HL-60/S4 treated with phorbol 12-myristate 13-acetate at 8.2 ng/mL for 4 days and 3 days (cell line): ENCODE data around the gene TMEM176A.

ENCODE experiments used
- in situ Hi-C: fragments of 300-500 bp; cut with MboI; formaldehyde crosslinking; loops from 2 replicates; pipeline ENCODE4 v1.15.0; 2022; ENCODE audit warnings: low sequenced_read_pairs

TMEM176A gene

GRCh38 chr7:150787321-150788281, 13.0 kb upstream of the TMEM176A start:
- in situ Hi-C loops = loop anchor here (10.0 to 25.0 kb wide), 2 partner anchors 57 to 325 kb away; no protein-coding TSS in a partner anchor

- in situ Hi-C loops = loop anchor here (10.0 to 25.0 kb wide), 2 partner anchors 56 to 324 kb away; no protein-coding TSS in a partner anchor
Measured at GRCh38 chr7:150788474-150789269, 11.9 kb upstream of the TMEM176A start.

GRCh38 chr7:150790416-150791075, 10.0 kb upstream of the TMEM176A start:
- in situ Hi-C loops = loop anchor here (25.0 kb wide), 1 partner anchor 322 kb away; no protein-coding TSS in a partner anchor

DNA sequence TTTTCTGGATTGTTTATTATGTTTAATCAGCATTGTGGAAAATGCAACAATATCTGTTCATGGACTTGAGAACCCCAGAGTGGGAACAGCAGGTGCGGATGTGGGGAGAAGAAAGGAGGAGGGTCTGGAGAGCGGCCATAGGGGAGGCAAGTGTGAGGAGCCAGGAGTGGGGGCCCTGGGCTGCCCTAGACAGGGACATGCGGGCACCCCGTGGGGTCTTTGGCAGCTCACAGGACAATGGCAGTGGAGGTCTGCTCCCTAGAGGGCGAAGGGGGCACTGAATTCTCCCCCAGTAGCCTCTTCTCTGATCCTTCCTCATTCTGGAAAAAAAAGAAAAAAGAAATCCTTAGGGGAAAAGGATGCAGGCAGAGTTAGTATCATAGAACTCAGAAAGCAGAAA, 9.3 kb upstream of the TMEM176A start:
- in situ Hi-C loops = loop anchor here (25.0 kb wide), 1 partner anchor 321 kb away; no protein-coding TSS in a partner anchor

DNA sequence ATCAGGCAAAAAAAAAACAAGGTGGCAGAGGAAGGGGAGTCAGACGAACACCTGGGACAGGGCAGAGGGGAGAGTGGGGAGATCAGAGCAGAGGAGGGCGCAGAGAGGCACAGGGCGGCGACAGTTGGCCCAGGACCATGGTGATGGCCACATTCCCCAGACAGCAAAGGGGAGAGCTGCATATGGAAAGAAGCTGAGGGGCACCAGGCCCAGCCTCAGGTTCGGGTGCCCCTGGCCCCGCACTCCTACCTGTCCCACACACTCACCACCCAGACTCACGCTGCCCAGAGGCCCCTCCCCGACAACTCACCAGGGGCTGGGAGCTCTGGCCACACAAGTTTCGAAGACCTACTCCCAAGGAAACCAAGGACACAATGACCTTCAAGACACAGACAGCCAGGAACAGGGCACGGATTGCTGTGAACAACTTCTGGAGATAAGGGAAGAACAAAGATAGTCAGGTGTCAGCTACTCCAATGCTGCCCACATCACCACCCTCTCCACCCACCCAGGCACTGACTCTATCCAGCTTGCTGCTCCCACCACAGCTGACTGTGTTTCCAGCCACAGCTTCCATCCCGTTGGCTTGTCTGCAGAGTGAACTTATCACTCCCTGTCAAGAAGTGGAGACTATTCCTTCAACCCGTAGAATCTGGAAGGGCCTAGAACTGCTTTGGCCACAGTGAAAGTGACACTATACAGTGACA, 8.7 kb upstream of the TMEM176A start:
- in situ Hi-C loops = loop anchor here (25.0 kb wide), 1 partner anchor 320 kb away; no protein-coding TSS in a partner anchor

DNA sequence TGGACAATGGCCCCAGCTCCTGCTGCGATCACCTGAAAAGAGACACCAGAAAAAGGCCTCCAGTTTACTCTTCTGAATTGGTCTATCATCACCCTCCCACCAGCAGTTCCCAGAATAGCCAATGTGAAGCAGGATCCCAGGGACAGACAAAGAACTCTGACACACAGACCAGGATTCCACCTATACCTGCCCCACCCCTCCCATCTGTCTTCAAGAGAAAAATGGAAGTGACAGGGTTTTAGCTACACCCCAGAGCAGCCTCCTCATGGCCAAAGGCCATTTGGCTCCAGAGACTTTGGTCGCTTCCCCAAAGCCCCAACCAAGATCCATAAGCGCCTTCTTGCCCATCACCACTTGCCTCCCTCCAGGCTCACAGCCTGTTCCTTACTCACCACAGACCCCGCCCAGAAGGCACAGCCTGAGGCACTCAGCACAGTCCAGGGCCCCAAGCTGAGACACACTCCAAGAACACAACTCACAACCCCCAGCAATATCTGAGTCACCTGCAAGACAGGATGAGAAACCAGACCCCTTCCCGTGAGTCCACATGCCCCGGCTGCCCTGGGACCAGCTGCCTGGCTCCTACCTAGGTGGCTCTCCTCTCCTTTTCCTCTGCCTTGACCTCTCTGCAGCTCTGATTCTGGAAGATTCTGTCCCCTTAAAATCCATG, 6.9 kb upstream of the TMEM176A start:
- in situ Hi-C loops = loop anchor here (25.0 kb wide), 1 partner anchor 319 kb away; no protein-coding TSS in a partner anchor

DNA sequence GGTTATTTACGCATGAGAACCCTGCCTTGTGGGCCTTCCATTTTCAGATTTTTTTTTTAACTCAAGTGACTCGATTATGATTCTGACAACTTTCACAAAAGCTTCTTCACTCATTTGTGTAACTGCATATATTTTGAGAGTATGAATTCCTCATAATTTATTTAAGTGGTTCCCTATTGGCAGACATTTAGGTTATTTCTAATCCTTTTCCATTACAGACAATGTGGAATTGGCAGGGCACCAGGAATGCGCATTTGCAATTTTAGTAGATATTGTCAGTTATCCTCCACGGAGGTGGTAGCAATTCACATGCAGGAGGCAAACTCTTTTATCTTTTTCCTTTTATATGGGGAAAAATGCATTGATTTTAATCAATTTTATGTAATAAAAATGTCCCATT, 2.9 kb upstream of the TMEM176A start:
- in situ Hi-C loops = loop anchor here (25.0 kb wide), 1 partner anchor 315 kb away; no protein-coding TSS in a partner anchor

GRCh38 chr7:150799156-150799555, 1.4 kb upstream of the TMEM176A start:
- in situ Hi-C loops = loop anchor here (25.0 kb wide), 1 partner anchor 313 kb away; no protein-coding TSS in a partner anchor

- in situ Hi-C loops = loop anchor here (25.0 kb wide), 1 partner anchor 312 kb away; no protein-coding TSS in a partner anchor
Measured at GRCh38 chr7:150799741-150800580, 608 bp upstream of the TMEM176A start, which contains the start of gene TMEM176B. TMEM176B (minus strand) TSS chr7:150800364; CDS start chr7:150796569, 3,795 bp downstream.

DNA sequence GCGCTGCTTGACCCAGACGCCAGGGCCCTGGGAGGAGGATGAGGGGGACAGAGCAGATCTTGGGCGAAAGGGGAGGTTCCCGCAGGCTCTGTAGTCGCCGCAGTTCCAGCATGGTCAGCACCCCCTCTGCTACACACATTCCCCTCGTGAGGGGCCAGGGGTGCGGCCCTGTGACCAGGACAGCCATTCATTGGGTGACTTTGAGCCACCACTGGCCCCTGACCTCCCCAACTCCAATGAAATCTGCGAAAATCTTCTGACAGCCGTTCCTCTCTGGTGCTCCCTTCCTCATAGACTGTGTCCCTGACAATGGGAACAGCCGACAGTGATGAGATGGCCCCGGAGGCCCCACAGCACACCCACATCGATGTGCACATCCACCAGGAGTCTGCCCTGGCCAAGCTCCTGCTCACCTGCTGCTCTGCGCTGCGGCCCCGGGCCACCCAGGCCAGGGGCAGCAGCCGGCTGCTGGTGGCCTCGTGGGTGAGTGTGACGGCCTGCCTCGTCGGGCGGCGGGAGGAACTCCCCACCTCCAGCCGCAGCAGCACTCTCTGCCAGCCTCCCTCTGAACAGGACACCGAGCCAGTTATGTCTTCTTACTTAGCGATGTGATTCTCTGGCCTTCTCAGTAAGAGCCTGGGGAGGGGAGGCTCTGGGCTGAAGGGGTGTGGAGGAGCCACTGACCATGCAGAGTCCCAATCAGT, 825 bp downstream of the TMEM176A start:
- in situ Hi-C loops = no loop called here

- in situ Hi-C loops = no loop called here
Measured at GRCh38 chr7:150801946-150802771, 1.6 kb downstream of the TMEM176A start.

- in situ Hi-C loops = no loop called here
Measured at GRCh38 chr7:150803161-150803860, 2.7 kb downstream of the TMEM176A start.

DNA sequence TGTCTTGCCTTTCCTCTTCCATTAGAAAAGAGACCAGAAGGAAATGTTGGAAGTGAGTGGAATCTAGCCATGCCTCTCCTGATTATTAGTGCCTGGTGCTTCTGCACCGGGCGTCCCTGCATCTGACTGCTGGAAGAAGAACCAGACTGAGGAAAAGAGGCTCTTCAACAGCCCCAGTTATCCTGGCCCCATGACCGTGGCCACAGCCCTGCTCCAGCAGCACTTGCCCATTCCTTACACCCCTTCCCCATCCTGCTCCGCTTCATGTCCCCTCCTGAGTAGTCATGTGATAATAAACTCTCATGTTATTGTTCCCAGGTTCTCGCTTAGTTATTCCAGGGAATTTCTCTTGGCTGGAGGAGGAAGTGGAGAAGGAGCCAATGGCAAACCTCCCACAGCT, 4.2 kb downstream of the TMEM176A start:
- in situ Hi-C loops = no loop called here

DNA sequence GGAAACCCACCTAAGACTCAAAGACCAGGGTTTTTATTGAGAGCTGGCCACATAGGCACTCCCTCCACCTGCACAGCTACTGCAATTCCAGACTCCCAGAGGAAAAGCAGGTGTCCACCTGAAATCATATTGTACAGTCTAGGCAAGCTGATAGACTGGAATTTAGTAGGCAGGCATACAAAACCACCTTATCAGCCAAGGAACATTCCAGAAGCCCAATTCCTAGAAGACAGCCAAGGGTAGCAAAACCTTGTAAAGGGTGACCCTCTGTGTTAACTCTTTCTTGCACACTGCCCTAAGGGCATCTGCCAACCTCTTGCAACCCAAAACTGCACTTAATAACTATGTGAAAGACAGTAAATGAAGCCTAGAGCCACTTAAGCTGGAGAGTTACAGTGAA, 5.3 kb downstream of the TMEM176A start:
- in situ Hi-C loops = no loop called here

GRCh38 chr7:150806454-150806853, 5.9 kb downstream of the TMEM176A start:
- in situ Hi-C loops = no loop called here

DNA sequence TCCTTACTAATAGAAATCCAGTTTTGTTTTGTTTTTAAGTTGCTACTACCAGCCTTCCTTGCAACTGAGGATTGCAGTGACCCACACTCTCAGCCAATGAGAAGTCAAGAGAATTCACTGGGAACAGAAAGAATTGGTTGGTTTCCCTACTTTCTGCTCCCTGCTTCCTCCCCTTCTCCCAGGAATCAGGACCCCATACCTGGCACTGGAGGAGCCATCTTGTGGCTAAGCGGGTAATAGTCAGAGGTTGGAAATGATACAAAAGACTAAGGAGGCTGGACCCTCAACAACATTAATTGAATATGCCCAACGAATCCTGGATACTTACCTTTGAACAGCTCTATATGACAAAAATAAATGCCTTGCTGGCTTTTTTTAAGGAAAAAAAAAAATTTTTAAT, 6.3 kb downstream of the TMEM176A start:
- in situ Hi-C loops = no loop called here
